SU-DHL-6 (cell line): Measurements from ENCODE around the gene TSHZ3.

Source experiments
- CTCF ChIP-seq: fragments of 200-600 bp; sonication (generic); IDR thresholded peaks from one replicate; pipeline ENCODE4 v1.5.1; 2017; ENCODE audit warnings: antibody characterized with exemption, mild to moderate bottlenecking, low read length, moderate library complexity; ENCODE audit not compliant: insufficient read depth, poor library complexity, severe bottlenecking
- EZH2phosphoT487 ChIP-seq: fragments of 200-600 bp; sonication (generic), shearing (Covaris generic); conservative IDR thresholded peaks from 2 replicates; pipeline ENCODE4 v1.6.1; 2018; ENCODE audit warnings: mild to moderate bottlenecking, antibody characterized with exemption, low read length, moderate library complexity, mixed read lengths

- TF ChIP-seq CTCF, result no peak
- TF ChIP-seq EZH2phosphoT487, result no peak
Observed at GRCh38 chr19:31264041-31264778, 85.0 kb downstream of the TSHZ3 start.
